ENCODE results near the gene TTC17. TPM values are rescaled to one million over a fixed set of nuclear protein-coding genes. Genes with fewer than 3 reads are reported as not detected.

TTC17 gene
- total and polyA plus RNA-seq, 2 of the 8 experiments (the other 6 are each of a cell fraction or from before 2014, with no cell fraction given), result 65.1 to 80.1 TPM

DNA sequence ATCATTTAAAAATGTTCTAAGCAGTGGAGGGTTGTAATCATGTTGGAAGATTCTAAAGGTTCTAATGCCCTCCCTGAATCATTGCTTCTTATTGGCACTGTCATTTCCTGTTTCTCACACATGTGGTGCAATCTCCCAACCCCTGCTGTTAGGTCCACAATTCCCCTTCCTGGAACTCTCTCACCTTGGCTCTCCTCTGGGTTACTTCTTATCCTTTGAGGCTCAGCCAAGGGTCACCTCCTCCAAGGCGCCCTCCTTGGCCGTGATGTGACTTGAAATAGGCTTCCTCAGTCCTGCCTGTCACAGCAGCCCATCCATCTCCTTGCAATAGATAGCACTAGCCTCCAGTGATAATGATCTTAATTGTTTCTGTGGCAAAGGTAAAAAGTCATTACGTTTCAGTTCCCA lies 149.8 kb downstream of the TTC17 start:
- H2AFZ ChIP-seq (ENCODE audit: low read length), result no peak overlapping the region
- no peak overlapping the region for H3K4ac ChIP-seq (replicated peaks; ENCODE audit: insufficient read length, low read depth, low read length)
- H4K5ac ChIP-seq (ENCODE audit: insufficient read length, low read depth, low read length), result no peak overlapping the region
- H3K23ac ChIP-seq (ENCODE audit: insufficient read length), result no peak overlapping the region
- no peak overlapping the region for H3K18ac ChIP-seq (ENCODE audit: extremely low read depth, low read length)
- no peaks in the 10 kb centered on the region; a peak in 1 of 4 replicates for H3K79me2 ChIP-seq (ENCODE audit: control insufficient read depth in 1 of 2, insufficient read depth in 2 of 2, low read length in 2 of 2)
- no peak for FAIRE-seq
- H4K20me1 ChIP-seq (replicated peaks in 1 of 2; ENCODE audit: control insufficient read depth in 1 of 2, insufficient read depth in 2 of 2, low read length in 2 of 2), result no peaks in the 10 kb centered on the region
- H4K91ac ChIP-seq (replicated peaks; ENCODE audit: insufficient read length, low read length), result no peak overlapping the region
- H3K79me1 ChIP-seq (ENCODE audit: low read depth, low read length), result no peaks in the 10 kb centered on the region
- H2BK120ac ChIP-seq (replicated peaks; ENCODE audit: low read depth, low read length), result no peak overlapping the region
- no peak overlapping the region for H2BK12ac ChIP-seq (ENCODE audit: low read depth, low read length)
- no peaks in the 10 kb centered on the region for H3K23me2 ChIP-seq (ENCODE audit: low read depth, low read length)
- no peak overlapping the region for H3K4me3 ChIP-seq (ENCODE audit: extremely low read depth in 1 of 4, insufficient read depth in 2 of 4, low read depth in 3 of 4, low read length in 4 of 4)
- ChIA-PET POLR2A (ENCODE audit: partially characterized antibody) (no interaction called here), CTCF (ENCODE audit: partially characterized antibody) (interaction anchor here (1.0 to 41.8 kb wide), 3 partner anchors 42 to 79 kb away, joined by 3 to 1064 read pairs (median 3); no protein-coding TSS in a partner anchor)
- no peak overlapping the region for H4K8ac ChIP-seq (ENCODE audit: extremely low read depth, insufficient read depth, low read length)
- H3K27me3 ChIP-seq (replicated peaks in 1 of 4; ENCODE audit: control insufficient read depth in 3 of 4, extremely low read depth in 1 of 4, insufficient read depth in 3 of 4, low read length in 3 of 4), result no peaks in the 10 kb centered on the region; a peak in 1 of 7 replicates
- H2AK5ac ChIP-seq (ENCODE audit: low read depth, low read length), result no peak overlapping the region
- WGBS, 2 experiments (ENCODE audit: extremely low coverage in 1 of 2, insufficient coverage in 1 of 2, insufficient read length in 1 of 2, insufficient replicate concordance in 2 of 2, low coverage in 1 of 2, low lambda C conversion rate in 2 of 2, missing lambda C conversion rate in 1 of 2), result 64% methylated on average over 3 of the region's 3 CpGs; no CpG with 5 or more reads in 1 of the 2 experiments
- no peak for TF ChIP-seq CEBPB (IDR thresholded peaks at IDR 0.05; ENCODE audit: low read depth, low read length)
- TF ChIP-seq TAF7 (optimal IDR thresholded peaks at IDR 0.05; ENCODE audit: borderline replicate concordance, low read depth, low read length), result no peak
- TF ChIP-seq CTCF (IDR thresholded peaks at IDR 0.05; ENCODE audit: control extremely low read depth in 1 of 3, insufficient read depth in 1 of 3, low read depth in 1 of 3, low read length in 3 of 3), result no peak
- no peak for TF ChIP-seq CREB1 (IDR thresholded peaks at IDR 0.05)
- H2BK5ac ChIP-seq (ENCODE audit: low read depth, low read length), result no peak overlapping the region
- H3K36me3 ChIP-seq (ENCODE audit: control insufficient read depth in 2 of 4, insufficient read depth in 4 of 4, low read length in 3 of 4), result no peaks in the 10 kb centered on the region
- H3K9ac ChIP-seq (replicated peaks in 1 of 4; ENCODE audit: extremely low read depth in 1 of 4, low read depth in 3 of 4, low read length in 3 of 4), result no peak overlapping the region
- no peak overlapping the region for H2BK15ac ChIP-seq (ENCODE audit: low read length)
- H3K4me2 ChIP-seq (ENCODE audit: insufficient read depth in 1 of 2, low read depth in 2 of 2, low read length in 2 of 2), result no peak overlapping the region
- H3K27ac ChIP-seq (ENCODE audit: low read depth, low read length), result no peak overlapping the region
- H3K56ac ChIP-seq (replicated peaks; ENCODE audit: insufficient read length, low read depth, low read length), result no peak overlapping the region
- no peak overlapping the region for H3K14ac ChIP-seq (ENCODE audit: insufficient read length)
- no peak for DNase-seq (ENCODE audit: low read depth in 1 of 2, low spot score in 2 of 2)
- H2BK20ac ChIP-seq (ENCODE audit: low read length), result no peak overlapping the region
- H3K4me1 ChIP-seq (replicated peaks in 1 of 4; ENCODE audit: control insufficient read depth in 3 of 4, insufficient read depth in 4 of 4, low read length in 3 of 4), result no peaks in the 10 kb centered on the region; a peak in 1 of 7 replicates
- no peaks in the 10 kb centered on the region for H3K9me3 ChIP-seq (ENCODE audit: insufficient read depth in 2 of 2, low read depth in 1 of 2, low read length in 1 of 2)

Measured in H1 (cell line).